Immature natural killer cell (primary cell): ENCODE measurements around the gene ABCA7. TPM values are rescaled to one million over a fixed set of nuclear protein-coding genes. Genes with fewer than 3 reads are reported as not detected.

Source experiments
- DNase-seq, 3 donors: peaks; one replicate each; pipeline ENCODE4 v3.0.0; 2022; ENCODE audit warnings: mixed read lengths in 1 of 3
- H3K27ac Mint-ChIP-seq, 6 donors: one replicate each; pipeline ENCODE4 v1.8.0; 2020; ENCODE audit warnings: mixed read lengths in 6 of 6, mild to moderate bottlenecking in 5 of 6, inconsistent platforms in 4 of 6, moderate library complexity in 3 of 6
- H3K27me3 Mint-ChIP-seq, 3 donors: one replicate each; pipeline ENCODE4 v1.8.0; 2020 to 2021; ENCODE audit warnings: low read depth in 3 of 3, mild to moderate bottlenecking in 3 of 3, mixed read lengths in 3 of 3, moderate library complexity in 3 of 3, inconsistent platforms in 1 of 3
- H3K36me3 Mint-ChIP-seq, 3 donors: one replicate each; pipeline ENCODE4 v1.8.0; 2020; ENCODE audit warnings: mixed read lengths in 3 of 3, inconsistent platforms in 2 of 3, mild to moderate bottlenecking in 2 of 3
- H3K4me1 Mint-ChIP-seq, 2 donors: one replicate each; pipeline ENCODE4 v1.8.0; 2020; ENCODE audit warnings: inconsistent platforms in 2 of 2, mild to moderate bottlenecking in 2 of 2, mixed read lengths in 2 of 2, moderate library complexity in 1 of 2
- H3K4me3 Mint-ChIP-seq, 5 donors: one replicate each; pipeline ENCODE4 v1.8.0; 2020; ENCODE audit warnings: mild to moderate bottlenecking in 5 of 5, mixed read lengths in 5 of 5, inconsistent platforms in 3 of 5, moderate library complexity in 3 of 5
- H3K9me3 Mint-ChIP-seq, 6 donors: one replicate each; pipeline ENCODE4 v1.8.0; 2020; ENCODE audit warnings: mild to moderate bottlenecking in 6 of 6, mixed read lengths in 6 of 6, inconsistent platforms in 4 of 6, moderate library complexity in 3 of 6
- polyA plus RNA-seq, 3 donors: library from polyadenylated mRNA; unstranded; fragments of 300-500 nt; fragmentation: Illumina TruSeq; gene quantifications; one replicate each; pipeline ENCODE4 v1.2.3, GENCODE V29; 2021

ABCA7 gene
- polyA plus RNA-seq, 3 donors from 2014 or later: 4.5 to 13.3 (median 5.2) TPM

DNA sequence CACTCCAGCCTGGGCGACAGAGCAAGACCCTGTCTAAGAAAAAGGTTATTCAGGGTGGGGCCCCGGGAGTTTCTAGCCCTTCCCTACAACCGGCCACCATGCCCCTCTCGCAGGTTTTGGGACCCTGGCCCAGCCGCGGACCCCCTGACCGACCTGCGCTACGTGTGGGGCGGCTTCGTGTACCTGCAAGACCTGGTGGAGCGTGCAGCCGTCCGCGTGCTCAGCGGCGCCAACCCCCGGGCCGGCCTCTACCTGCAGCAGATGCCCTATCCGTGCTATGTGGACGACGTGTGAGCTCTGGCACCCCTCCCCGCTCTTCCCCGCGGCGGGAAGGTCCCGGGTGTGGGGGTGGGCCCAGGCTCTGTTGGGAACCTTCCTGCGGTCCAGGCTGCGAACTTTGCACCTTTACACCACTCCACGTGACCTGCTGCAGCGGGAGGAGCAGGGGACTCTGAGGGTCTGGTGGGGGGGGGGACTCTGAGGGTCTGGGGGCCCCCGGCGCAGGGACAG, 6.3 kb downstream of the ABCA7 start:
- no peak overlapping the region for H3K27ac Mint-ChIP-seq
- H3K4me1 Mint-ChIP-seq: peaks cover 3 to 11% of the 10 kb centered on the region in 2 donors
- H3K4me3 Mint-ChIP-seq: no peak overlapping the region
- DNase-seq: no peak
- no peaks in the 10 kb centered on the region for H3K9me3 Mint-ChIP-seq
- H3K36me3 Mint-ChIP-seq: peaks cover 0 to 4% (median 0%) of the 10 kb centered on the region in 3 donors
- peaks cover 0 to under 1% (median 0%) of the 10 kb centered on the region in 3 donors for H3K27me3 Mint-ChIP-seq

DNA sequence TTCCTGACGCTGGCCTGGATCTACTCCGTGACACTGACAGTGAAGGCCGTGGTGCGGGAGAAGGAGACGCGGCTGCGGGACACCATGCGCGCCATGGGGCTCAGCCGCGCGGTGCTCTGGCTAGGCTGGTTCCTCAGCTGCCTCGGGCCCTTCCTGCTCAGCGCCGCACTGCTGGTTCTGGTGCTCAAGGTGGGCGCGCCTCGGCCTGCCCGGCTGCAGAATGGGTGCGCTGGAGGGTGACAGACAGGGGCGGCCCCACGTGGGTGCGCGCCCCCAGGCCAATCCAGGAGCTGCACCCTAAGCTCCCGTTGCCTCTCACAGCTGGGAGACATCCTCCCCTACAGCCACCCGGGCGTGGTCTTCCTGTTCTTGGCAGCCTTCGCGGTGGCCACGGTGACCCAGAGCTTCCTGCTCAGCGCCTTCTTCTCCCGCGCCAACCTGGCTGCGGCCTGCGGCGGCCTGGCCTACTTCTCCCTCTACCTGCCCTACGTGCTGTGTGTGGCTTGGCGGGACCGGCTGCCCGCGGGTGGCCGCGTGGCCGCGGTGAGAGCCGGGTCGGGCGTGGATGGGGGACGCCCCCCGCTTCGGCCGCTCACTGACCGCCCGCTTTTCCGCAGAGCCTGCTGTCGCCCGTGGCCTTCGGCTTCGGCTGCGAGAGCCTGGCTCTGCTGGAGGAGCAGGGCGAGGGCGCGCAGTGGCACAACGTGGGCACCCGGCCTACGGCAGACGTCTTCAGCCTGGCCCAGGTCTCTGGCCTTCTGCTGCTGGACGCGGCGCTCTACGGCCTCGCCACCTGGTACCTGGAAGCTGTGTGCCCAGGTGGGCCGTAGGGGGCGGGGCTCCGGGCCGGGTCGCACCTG, 7.2 kb downstream of the ABCA7 start:
- Mint-ChIP-seq H3K4me1 (peaks cover 0 to 6% of the 10 kb centered on the region in 2 donors), H3K9me3 (no peaks in the 10 kb centered on the region), H3K27ac (no peak overlapping the region), H3K27me3 (no peaks in the 10 kb centered on the region), H3K4me3 (no peak overlapping the region), H3K36me3 (peaks cover 0 to 4% (median 0%) of the 10 kb centered on the region in 3 donors)
- DNase-seq: no peak

GRCh38 chr19:1047696-1048147, 7.8 kb downstream of the ABCA7 start:
- H3K27me3 Mint-ChIP-seq: no peaks in the 10 kb centered on the region
- peaks cover 0 to 5% of the 10 kb centered on the region in 2 donors for H3K4me1 Mint-ChIP-seq
- DNase-seq: no peak
- no peaks in the 10 kb centered on the region for H3K9me3 Mint-ChIP-seq
- peaks cover 0 to 4% (median 0%) of the 10 kb centered on the region in 3 donors for H3K36me3 Mint-ChIP-seq
- H3K27ac Mint-ChIP-seq: no peak overlapping the region
- no peak overlapping the region for H3K4me3 Mint-ChIP-seq

- no peaks in the 10 kb centered on the region for H3K27me3 Mint-ChIP-seq
- no peaks in the 10 kb centered on the region for H3K9me3 Mint-ChIP-seq
- H3K4me3 Mint-ChIP-seq: no peak overlapping the region
- no peak overlapping the region for H3K27ac Mint-ChIP-seq
- peaks cover 0 to 5% of the 10 kb centered on the region in 2 donors for H3K4me1 Mint-ChIP-seq
- H3K36me3 Mint-ChIP-seq: peaks cover 0 to 4% (median 0%) of the 10 kb centered on the region in 3 donors
- DNase-seq: no peak
Observed at GRCh38 chr19:1049106-1049505, 9.2 kb downstream of the ABCA7 start.

DNA sequence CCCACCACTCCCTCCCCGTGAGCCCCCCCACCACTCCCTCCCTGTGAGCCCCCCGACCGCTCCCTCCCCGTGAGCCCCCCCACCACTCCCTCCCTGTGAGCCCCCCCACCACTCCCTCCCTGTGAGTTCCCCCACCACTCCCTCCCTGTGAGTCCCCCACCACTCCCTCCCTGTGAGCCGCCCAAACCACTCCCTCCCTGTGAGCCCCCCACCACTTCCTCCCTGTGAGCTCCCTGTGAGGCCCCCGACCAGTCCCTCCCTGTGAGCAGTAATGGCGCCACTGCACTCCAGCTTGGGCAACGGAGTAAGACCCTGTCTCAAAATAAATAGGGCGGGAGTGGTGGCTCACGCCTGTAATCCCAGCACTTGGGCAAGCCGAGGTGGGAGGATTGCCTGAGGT, 9.9 kb downstream of the ABCA7 start:
- Mint-ChIP-seq H3K27me3 (no peaks in the 10 kb centered on the region), H3K27ac (no peak overlapping the region), H3K4me1 (peaks cover 0 to 5% of the 10 kb centered on the region in 2 donors), H3K9me3 (no peaks in the 10 kb centered on the region), H3K4me3 (no peak overlapping the region), H3K36me3 (peaks cover 0 to 4% (median 0%) of the 10 kb centered on the region in 3 donors)
- no peak for DNase-seq

GRCh38 chr19:1050989-1051788, 11.3 kb downstream of the ABCA7 start:
- peak overlapping the region in 1 of 6 donors; percentile 46 for H3K27ac Mint-ChIP-seq
- peaks cover 0 to under 1% (median 0%) of the 10 kb centered on the region in 3 donors for H3K27me3 Mint-ChIP-seq
- no peaks in the 10 kb centered on the region for H3K4me1 Mint-ChIP-seq
- peaks cover 0 to 1% (median 0%) of the 10 kb centered on the region in 3 donors for H3K36me3 Mint-ChIP-seq
- no peak for DNase-seq
- H3K9me3 Mint-ChIP-seq: peaks cover 0 to under 1% (median 0%) of the 10 kb centered on the region in 6 donors
- no peak overlapping the region for H3K4me3 Mint-ChIP-seq

GRCh38 chr19:1051791-1052190, 11.9 kb downstream of the ABCA7 start:
- Mint-ChIP-seq H3K9me3 (peaks cover 0 to 3% (median 0%) of the 10 kb centered on the region in 6 donors), H3K4me1 (peaks cover 0 to 2% of the 10 kb centered on the region in 2 donors), H3K27me3 (peaks cover 0 to 2% (median 1%) of the 10 kb centered on the region in 3 donors), H3K27ac (no peak overlapping the region), H3K36me3 (peaks cover 0 to 7% (median 5%) of the 10 kb centered on the region in 3 donors), H3K4me3 (no peak overlapping the region)
- DNase-seq: no peak

DNA sequence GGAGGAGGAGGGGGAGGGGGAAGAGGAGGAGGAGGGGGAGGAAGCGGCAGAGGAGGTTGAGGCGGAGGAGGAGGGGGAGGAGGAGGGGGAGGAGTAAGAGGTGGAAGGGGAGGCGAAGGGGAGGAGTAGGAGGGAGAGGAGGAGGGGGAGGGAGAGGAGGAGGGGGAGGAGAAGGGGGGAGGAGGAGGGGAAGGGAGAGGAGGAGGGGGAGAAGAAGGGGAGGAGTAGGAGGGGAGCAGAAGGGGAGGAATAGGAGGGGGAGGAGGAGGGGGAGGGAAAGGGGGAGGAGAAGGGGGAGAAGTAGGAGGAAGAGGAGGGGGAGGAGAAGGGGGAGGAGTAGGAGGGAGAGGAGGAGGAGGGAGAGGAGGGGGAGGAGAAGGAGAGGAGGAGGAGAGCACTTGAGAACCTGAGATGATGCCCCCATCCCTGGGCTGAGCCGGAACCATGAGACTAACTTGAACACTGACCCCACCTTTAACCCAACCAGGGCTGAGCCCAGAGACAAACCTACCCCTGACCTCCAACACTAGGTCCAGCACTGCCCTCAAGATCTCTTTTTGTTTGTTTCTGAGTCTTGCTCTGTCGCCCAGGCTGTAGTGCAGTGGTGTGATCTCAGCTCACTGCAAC, 12.6 kb downstream of the ABCA7 start:
- peaks cover 6 to 7% of the 10 kb centered on the region in 2 donors for H3K4me1 Mint-ChIP-seq
- H3K9me3 Mint-ChIP-seq: peaks cover 0 to 5% (median 3%) of the 10 kb centered on the region in 6 donors
- peaks cover 4 to 11% (median 9%) of the 10 kb centered on the region in 3 donors for H3K36me3 Mint-ChIP-seq
- no peak overlapping the region for H3K4me3 Mint-ChIP-seq
- peak overlapping the region in 2 of 6 donors; percentile 69 to 70 for H3K27ac Mint-ChIP-seq
- no peak for DNase-seq
- H3K27me3 Mint-ChIP-seq: peaks cover 0 to 2% (median 1%) of the 10 kb centered on the region in 3 donors

DNA sequence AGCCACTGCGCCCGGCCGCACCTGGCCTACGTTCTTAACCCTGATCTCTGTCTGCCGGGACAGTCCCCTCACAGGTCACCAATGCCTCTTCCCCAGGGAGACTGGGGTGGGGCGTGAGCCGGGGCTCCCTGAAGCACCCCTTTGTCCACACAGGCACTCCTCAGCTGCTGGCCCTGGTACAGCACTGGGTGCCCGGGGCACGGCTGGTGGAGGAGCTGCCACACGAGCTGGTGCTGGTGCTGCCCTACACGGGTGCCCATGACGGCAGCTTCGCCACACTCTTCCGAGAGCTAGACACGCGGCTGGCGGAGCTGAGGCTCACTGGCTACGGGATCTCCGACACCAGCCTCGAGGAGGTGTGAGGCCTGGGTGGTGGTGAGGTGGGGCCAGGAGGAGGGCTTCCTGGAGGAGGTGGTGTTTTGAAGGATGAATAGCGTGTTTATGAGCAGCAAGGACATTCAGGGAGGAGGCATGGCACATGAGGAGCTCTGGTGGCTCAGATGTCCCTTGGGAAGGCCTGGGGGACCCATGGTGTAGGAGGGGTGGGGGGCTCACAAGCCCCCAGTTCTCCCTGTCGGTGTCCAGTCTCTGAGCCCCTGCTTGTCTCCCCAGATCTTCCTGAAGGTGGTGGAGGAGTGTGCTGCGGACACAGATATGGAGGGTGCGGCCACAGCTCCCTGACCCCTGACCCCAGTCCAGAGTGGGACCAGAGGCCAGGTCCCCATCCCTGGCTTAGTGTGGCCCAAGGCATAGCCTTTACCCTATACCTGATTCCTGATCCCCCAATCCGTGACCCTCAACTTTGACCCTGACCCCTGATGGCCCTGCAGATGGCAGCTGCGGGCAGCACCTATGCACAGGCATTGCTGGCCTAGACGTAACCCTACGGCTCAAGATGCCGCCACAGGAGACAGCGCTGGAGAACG, 13.5 kb downstream of the ABCA7 start:
- Mint-ChIP-seq H3K36me3 (peaks cover 9 to 18% (median 10%) of the 10 kb centered on the region in 3 donors), H3K27me3 (peaks cover 0 to 2% (median 1%) of the 10 kb centered on the region in 3 donors), H3K4me1 (peaks cover 14% of the 10 kb centered on the region in 2 donors), H3K27ac (peak overlapping the region in 1 of 6 donors; percentile 40), H3K4me3 (no peak overlapping the region), H3K9me3 (peaks cover 0 to 6% (median 3%) of the 10 kb centered on the region in 6 donors)
- no peak for DNase-seq

GRCh38 chr19:1054102-1055027, 14.5 kb downstream of the ABCA7 start:
- DNase-seq: no peak
- H3K27ac Mint-ChIP-seq: peak overlapping the region in 1 of 6 donors; percentile 50
- H3K36me3 Mint-ChIP-seq: peaks cover 9 to 18% (median 10%) of the 10 kb centered on the region in 3 donors
- H3K4me3 Mint-ChIP-seq: no peak overlapping the region
- peaks cover 14% of the 10 kb centered on the region in 2 donors for H3K4me1 Mint-ChIP-seq
- H3K9me3 Mint-ChIP-seq: peaks cover 0 to 6% (median 3%) of the 10 kb centered on the region in 6 donors
- peaks cover 0 to 2% (median 1%) of the 10 kb centered on the region in 3 donors for H3K27me3 Mint-ChIP-seq

GRCh38 chr19:1055028-1055425, 15.1 kb downstream of the ABCA7 start:
- peaks cover 14% of the 10 kb centered on the region in 2 donors for H3K4me1 Mint-ChIP-seq
- no peak overlapping the region for H3K27ac Mint-ChIP-seq
- H3K27me3 Mint-ChIP-seq: peaks cover 0 to 2% (median 1%) of the 10 kb centered on the region in 3 donors
- H3K4me3 Mint-ChIP-seq: no peak overlapping the region
- DNase-seq: no peak
- peaks cover 9 to 18% (median 10%) of the 10 kb centered on the region in 3 donors for H3K36me3 Mint-ChIP-seq
- H3K9me3 Mint-ChIP-seq: peaks cover 0 to 6% (median 3%) of the 10 kb centered on the region in 6 donors
